Activated CD4-positive, alpha-beta T cell treated with anti-CD3 and anti-CD28 coated beads, Interleukin-2, amount 50 U/mL, for 16 hours (primary cell): ENCODE results near the gene PTPRE.
A peak's percentile ranks its signal among the peaks of the same experiment; 100 is the strongest.

Source experiments
- DNase-seq: peaks from one replicate; pipeline ENCODE4 v3.0.0-alpha.2; 2020

The PTPRE gene

DNA sequence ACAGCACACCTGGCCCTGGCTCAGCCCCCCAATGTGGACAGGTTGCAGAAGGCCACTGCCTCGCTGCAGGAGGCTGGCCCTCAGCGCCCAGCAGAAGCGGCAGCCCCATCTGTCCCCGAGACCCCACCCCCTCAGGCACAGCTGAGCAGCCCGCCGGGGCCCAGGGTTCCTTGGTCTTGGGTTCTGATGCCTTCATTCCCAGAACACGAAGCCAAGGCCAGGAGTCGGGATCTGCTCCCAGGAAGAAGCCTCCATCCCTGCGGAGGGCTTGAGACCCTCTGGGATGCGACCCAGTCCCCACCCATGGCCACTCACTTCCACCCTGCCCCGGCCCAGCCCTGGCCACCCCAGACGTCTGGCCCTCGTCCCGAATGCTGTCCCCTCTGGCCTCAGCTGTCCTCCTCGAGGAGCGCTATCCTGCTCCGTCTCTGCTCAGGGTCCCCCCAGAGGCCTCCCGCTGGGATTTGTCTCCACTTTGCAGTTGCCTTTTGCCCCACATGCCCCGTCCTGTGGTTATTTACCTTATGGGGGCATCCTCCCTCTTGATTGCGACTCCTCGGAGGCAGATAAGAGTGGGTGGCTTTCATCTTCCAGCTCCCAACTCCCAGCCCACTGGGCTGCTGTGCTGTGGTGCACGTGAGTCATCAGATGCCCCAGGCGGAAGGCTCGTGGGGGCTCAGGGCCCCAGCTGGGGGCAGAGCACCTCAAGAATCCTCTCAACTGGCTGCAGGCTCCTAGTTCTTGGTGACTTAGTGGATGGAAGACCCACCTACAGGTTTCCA, 121.8 kb downstream of the PTPRE start:
- no peak for DNase-seq

DNA sequence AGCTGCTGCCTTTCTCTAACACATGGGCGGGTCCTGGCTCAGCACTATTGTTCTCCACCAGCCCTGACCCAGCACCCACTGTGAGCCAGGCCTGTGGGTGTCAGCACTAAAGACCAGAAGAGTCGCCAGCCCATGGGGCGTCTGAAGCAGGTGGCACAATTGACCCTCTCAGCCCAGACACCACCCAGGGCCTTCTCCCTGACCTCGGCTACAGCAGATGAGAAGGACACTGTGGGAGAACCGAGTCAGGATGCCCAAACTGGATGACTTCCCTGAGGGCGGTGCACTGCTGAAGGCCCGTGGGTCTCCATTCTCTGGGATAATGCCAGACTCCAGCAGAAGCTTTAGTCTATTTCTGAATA, 122.4 kb downstream of the PTPRE start:
- DNase-seq = no peak

DNA sequence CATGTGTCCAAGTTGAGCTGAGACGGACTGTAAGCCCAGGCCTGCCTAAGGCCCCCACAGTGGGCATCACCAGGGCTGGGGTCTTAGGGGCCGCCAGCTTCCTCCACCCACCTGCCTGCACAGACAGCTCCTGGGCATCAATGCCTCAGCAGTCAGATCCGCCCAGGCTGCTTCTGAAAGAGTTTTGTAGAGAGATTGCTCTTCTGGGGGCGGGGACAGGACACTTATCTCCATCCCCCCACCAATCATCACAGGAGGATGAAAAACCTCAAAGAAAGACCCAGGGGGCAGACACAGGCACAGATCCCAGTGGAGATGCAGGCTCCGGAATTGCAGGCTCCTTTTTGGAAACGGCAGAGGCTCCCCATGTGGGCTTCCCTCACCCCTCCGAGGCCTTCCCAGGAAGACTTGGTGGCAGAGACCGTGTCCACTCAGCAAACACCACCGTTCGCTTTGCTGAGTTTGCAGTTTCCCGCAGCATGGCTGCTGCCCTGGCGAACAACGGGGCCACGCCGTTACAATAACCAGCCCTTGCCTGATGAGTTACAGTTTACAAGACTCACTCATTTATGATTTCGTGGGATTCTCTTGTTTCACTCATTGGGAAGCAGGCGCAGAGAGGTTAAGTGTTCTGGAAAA, 122.9 kb downstream of the PTPRE start:
- no peak for DNase-seq

DNA sequence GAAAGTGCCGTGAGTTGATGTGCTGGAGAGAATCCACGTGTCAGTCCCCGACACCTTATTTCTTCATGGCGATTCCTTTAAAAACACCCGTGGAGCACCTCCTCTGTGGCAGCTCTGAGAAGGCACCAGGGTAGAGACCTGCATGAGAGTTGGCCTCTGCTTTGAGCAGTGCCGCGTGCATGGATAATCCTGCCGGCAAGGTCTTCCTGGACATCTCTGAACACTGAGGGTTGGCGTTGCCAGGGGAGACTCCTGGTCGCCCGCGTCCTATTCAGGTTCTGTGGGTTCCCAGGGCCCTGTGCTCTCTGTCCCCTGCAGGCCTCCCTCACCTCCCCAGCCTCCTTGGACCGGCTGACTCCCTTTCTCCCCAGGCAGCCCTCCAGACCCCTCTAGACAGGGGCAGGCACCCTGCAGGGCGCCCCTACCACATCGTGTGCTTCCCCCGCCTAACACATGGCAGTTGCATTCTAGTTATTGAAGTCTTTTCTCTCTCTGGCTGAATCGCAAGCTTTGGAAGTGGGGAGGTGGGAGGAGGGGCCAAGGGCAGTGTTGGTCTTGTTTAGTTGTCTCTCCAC, 123.7 kb downstream of the PTPRE start:
- no peak for DNase-seq

DNA sequence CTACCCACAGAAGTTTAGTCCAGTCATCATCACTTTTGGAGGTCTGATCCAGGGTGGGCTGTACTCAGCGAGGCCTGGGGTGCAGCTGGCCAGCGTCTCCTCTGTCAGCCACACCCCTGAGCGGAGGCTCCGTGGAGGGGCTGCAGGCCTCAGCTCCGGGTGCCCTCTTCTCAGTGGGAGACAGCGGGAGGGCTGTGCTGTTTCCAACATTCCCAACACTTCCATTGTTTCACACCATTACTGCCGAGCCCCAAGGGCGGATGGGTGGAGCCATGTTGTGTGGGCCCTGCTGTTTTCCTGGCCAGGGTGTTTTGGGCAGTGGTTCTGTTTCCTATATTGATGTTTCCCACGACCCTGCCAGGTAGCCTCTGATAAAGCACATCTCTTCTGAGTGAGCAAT, 124.3 kb downstream of the PTPRE start:
- no peak for DNase-seq

DNA sequence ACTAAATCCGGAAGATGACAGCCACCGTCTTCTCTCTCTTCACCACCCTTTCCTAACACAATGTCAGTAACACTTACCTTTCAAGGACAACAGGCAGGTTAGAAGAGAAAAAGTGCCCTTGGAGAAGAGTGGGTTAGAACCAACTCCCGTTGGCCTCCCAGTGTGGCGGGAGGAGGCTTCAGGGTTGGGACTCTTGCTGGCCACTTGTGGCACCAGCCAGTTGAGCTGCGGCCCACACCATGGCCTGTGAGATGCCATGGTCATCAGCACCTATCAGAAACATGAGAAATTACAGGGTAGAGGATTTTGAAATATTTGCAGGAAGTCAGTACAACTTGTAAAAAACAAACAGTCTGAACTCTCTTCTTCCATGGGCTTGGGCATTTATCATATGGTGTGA, 125.6 kb downstream of the PTPRE start:
- DNase-seq = no peak

DNA sequence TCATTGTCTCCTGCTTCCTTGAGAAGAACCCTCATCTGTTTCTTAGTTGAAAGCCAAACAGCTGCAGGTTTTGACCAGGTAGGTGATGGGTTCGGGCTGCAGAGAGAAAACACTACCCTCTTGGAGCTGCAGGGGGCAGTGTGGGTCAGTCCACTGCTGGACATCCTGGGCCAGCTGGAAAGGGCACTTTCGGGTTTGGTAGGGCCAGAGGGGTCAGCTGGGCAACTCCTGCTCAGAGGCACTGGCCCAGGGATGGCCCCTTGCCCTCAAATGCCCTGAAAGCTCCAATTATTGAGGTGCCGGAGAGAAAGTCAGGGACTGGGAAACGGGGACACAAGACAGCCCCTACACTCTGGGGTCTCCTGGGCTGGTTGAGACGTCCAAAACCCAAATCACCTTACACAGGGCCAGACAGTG, 128.7 kb downstream of the PTPRE start:
- DNase-seq = peak; percentile 53

DNA sequence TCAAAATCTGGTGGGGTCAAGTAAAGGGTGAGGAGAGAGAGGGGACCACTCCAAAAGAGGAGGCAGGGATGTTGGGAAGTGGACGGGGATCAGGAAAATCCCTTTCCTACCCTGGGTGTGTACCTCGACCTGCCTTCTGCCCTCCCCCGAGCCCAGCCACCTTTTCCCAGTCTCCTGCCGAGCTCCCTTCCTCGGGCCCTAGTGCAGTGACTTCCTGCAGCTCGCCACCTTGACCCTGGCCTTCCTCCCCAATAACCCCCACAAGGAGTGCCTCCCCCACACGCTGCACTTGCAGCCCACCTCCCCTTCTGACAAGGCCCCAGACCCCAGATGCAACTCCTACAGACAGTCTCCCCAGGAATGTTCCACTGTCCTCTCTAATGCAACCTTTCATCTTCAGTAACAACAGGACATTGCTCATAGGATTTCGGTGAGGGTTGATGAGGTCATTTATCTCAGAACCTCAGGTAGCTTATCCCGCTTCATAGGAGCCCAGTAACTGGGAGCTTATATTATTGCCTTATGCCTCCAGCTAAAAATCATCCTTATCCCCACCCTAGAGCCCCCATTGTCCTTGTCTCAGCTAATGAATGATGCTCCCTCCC, 129.2 kb downstream of the PTPRE start:
- DNase-seq = no peak

DNA sequence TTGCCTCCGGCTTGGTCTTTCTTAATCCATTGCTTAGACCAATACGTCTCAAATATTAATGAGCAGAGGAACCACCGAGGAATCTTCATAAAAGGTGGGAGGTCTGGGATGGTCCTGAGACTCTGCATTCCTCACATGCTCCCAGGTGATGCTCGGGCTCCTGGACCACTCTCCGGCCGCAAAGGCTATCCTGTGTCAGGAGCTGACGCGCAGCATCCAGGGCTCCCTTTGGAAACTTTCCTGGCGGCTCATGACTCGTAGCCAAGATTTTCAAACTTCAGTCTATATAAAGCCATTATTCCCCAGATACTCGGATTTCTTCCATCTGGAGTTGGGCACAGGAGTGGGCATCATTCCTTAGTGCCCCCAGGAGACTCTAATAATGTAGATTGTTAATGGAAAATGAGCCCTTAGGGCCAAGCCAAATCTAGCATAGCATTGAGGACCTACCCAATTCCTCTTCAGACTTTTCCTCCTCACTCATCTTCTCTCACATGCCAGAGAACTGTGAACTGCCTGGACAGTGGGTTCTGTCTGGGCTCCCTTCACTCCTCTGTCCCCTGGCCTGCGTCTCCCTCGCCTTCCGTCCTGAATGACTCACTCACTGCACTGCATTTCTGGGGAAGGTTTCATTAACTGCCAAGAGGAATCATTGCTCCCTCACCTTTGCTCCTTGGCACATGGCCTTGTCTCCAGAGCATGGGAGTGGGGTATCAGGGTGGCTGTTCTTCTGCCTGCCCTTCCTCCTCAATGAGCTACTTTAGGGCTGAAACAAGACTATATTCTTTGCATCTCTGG, 130.0 kb downstream of the PTPRE start:
- no peak for DNase-seq

DNA sequence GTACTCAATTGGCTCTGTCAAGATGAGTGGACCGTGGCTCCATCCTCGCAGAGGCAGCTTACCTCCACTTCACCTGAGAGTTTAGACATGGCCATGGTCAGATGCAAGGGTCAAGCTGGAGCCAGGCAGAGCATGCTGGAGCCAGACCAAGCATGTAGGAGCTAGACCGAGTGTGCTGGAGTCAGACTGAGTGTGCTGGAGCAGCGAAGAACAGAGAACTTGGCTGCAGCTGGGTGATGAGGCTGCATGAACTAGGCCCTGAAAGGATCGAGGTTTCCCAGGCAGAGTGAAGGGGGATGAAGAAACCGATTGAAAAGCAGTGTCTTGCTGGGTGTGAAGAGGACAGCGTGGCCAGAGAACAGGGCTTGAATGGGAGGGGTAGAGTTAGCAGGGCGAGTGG, 133.2 kb downstream of the PTPRE start:
- DNase-seq = no peak

DNA sequence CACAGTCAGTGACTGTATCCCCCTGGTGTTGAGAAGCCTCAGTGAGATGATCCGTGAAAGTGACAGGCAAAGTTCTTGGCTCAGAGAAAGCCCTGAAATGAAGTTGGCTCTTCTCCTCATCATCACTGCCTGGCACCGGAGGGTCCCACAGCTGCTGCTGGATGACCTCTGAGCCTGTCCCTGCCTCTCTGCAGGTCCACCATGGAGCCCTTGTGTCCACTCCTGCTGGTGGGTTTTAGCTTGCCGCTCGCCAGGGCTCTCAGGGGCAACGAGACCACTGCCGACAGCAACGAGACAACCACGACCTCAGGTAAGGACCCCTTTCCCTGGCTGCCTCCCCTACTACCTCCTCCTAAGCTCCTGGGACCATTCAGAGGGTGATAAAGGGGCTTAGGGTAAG, 133.8 kb downstream of the PTPRE start:
- DNase-seq = no peak

DNA sequence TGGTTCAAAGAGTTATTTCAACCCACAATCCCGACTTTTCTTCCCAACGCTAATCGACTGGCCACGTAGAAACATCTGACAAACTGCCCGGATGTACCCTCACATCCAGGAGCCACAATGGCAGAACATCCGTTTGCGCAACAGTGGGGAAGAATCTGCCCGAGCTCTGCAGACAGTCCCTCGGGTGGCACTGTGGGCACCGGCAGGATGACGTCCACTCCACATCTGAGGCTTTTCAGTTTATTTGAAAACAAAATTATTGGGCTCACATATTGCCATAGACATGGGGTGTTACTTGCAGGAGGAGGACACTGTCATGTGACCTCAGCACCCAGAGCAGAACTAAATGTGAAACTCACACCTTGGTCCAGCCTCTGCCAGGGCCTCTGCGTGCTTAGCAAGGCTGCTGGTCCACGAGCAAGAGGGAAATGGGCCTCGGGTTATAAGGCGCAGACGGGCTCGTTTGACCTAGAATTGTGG, 135.3 kb downstream of the PTPRE start:
- DNase-seq = peak; percentile 38

DNA sequence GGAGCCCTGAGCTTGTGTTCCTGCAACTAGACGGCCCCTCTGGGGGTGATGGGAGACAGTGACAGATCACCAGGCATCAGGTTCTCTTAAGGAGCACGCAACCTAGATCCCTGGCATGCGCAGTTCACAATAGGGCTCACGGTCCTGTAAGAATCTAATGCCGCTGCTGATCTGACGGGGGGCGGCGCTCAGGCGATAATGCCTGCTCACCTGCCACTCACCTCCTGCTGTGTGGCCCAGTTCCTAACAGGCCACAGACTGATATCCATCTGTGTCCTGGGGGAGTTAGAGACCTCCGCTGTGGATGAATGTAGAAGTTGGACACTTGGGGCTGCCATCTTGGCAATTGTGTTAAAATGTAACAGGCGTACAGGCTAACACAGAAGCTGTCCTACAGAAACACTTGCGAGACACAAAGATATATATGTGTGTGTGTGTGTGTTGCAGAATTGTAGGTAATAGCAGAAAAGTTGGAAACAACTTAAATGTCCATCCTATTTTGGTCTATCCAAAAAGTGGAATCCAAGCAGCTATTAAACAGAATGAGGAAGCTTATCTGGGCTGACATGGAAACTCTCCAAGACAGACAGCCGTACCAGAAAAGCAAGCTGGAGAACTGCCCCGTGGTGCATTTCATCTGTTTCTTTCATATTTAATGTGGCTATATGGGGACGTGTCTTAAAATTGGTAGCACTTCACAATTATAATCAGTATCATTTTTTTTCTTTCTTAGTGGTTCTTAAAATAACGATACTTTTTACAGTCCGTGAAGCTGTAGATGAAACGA, 136.5 kb downstream of the PTPRE start:
- DNase-seq = no peak

DNA sequence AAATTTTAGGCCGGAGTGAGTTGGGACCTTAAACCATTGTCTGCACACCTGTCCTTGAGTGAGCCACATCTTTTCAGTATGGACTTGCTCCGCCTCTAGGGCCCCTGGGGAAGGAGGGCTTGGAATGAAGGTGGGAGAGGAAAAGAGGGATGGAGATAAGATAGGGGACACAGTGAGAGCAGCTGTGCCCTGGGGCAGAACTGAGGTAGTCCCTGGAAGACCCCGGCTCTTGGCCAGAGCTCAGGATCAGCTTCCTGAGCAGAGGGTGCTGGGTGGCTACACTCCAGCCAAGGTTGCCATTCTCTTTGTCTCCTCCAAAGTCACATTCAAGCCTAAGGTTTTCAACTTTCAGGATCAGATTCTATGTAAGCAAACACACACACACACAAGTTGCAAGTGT, 137.3 kb downstream of the PTPRE start:
- DNase-seq = no peak

DNA sequence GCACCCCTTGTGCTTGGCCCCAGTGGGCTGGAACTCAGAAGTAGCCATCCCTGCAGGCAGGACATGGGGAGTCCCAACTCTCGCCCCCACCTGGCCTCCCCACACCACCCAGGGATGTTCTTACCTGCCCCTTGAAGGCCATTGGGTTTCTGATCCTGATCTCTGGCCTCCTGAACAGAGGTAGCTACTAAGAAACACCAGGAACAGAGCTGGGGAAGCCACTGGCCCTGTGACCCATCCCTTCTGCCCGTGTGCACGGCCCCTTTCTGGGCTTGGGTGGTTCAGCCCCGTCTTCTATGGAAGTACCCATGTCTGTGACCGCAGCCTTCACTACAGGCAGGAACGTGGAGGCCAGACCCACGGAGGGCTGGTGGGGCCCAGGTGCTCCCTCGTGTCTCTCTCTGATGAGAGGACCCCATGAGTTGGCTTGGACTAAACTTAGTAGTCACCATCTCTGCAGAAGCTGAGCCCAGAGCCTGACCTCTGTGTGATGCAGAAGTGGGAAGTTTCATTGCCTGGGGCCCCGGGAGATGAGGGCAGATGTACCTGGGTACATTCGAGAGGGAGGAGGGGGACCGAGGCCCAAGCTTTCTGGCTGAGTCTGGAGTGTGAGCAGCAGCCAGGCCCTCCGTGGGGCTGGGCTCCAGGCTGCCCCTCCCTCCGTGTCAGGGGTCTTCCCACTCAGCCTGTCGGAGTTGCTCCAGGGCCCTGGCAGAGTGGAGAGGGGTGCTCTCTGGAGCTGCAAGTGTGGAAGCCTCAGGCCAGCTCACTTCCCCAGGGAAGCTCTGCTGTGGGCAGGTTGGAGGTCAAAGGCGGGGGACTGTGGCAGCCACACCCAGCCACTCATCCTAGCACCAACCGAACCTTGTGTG, 138.3 kb downstream of the PTPRE start:
- DNase-seq = no peak

DNA sequence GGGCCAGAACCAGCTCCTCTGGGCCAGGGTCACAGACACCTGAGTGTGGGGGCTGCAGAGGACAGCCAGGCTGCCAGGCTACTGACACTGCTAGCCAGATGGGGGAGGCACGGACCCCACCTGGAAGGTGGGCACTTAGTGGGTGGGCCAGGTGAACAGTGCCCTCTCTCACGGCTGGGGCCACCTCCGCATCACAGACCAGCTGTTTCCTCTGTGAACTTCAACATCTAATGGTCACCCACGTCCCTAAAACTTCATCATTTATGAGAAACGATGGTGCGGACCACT, 138.9 kb downstream of the PTPRE start:
- DNase-seq = no peak

DNA sequence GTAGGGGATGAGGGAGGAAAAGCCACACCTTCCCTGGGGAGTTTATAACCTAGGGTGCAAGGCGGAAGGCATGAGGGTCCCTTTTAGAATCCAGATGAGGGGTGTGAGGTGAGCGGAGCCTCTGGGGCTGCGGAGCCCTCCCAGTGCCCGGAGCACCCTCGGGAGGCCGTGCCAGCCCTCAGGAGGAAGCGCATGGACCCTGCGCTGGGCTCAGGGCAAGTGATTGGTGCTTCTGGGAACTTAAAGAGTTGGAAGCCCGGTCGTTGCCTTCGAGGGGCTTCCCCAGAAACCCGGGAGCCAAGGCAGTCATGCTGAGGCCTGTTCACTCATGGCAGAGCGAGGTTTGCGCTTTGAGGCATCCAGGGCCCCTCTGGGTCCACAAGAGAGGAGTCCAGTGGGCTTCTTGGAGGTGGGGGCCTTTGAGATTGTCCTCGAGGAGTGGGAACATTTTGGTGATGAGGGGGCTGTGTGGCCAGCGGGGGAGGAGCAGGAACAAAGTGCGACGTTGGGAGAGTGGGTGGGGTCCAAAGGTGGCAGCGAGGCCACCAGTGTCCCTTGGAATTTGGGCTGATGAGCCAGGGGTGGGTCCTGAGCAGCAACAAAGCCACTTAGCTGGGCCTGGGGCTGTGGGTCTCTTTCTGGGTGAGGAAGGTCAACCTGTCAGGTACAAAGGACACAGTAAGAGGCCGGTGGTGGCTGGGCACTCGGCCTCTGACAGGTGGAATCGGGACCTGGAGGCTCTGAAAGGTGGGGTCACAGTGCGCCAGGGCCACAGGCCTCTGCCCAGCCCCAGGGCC, 139.5 kb downstream of the PTPRE start:
- DNase-seq = no peak

DNA sequence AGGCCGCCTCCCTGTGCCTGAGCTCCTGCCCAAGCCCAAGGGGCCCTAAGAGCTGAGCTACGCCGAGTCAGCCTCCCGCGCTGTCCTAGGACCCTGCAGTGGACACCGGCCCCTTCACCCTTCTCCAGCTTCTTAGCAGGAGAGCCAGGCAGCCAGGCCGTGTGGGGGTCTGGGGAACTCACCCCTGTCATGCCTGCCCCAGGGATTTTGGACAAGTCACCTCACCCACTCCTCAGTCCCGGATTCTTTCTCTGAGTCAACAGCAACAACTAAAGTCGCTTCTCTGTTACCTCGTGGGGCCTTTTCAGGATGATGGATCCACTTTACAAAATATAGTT, 140.0 kb downstream of the PTPRE start:
- DNase-seq = peak; percentile 23

DNA sequence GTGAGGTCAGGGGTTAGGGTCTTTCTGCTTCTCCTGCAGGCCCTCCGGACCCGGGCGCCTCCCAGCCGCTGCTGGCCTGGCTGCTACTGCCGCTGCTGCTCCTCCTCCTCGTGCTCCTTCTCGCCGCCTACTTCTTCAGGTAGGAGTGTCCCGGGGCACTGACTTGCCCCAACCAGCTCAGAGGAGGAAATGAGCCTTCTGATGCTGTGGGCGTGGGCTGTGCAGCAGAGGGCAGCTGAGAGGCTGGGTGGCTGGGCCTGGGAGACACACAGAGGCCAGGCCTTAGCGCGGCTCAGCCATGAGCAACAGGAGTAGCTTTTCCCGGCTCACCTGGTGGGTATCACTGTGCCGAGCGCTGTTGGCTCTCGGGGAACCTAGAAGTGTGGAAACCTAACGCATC, 140.4 kb downstream of the PTPRE start:
- peak; percentile 93 for DNase-seq

DNA sequence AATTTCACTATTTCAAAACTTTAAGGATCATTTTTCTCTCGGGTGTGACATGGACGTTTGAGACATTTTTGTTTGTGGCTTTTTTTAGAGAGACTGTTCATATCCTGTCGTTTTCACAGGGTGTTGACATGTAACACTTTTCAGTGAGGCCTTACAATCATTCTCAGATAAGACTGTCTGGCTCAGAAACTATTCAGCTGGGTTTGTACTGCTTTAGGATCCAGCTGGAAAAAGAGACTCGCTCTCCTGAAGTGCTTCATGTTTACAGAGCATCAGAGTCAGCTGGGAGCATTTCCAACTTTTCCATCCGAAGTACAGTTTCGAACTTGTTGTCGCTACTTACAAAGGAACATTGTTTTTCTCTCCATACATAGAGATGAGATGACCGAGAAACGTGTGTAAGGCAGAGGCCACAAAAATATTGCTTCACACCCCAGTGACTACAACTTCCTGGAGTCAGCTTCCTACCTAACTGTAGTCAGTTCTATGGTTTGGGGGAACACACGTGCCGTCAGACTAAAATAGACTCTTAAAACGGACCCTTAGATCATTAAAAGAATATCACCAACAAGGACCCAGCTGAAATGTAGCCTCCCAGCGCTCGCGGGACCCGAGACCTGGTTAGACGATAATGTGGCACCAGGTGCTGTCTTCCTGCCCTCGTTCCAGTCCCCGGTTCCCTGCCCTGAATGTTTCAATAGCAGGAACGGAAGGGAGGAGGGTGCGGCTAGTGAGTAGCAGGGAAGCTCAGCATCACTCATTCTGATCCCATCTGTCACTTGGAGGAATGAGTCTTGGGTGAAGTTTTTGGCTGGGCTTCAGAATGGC, 141.3 kb downstream of the PTPRE start:
- DNase-seq = peak; percentile 74
